Glutamatergic neuron (in vitro differentiated cells): ENCODE data around the gene ANXA3. TPM values are rescaled to one million over a fixed set of nuclear protein-coding genes. Genes with fewer than 3 reads are reported as not detected.

Experiments
- DNase-seq: peaks from one replicate; pipeline ENCODE4 v3.0.0; 2022
- H3K27ac Mint-ChIP-seq: one replicate; pipeline ENCODE4 v1.8.0; 2020; ENCODE audit warnings: mild to moderate bottlenecking, mixed read lengths, inconsistent platforms; ENCODE audit not compliant: unreplicated experiment
- H3K27me3 Mint-ChIP-seq: one replicate; pipeline ENCODE4 v1.8.0; 2020; ENCODE audit warnings: mild to moderate bottlenecking, moderate library complexity, mixed read lengths, inconsistent platforms; ENCODE audit not compliant: unreplicated experiment
- H3K36me3 Mint-ChIP-seq: one replicate; pipeline ENCODE4 v1.8.0; 2020; ENCODE audit warnings: mild to moderate bottlenecking, mixed read lengths, inconsistent platforms; ENCODE audit not compliant: unreplicated experiment
- H3K4me1 Mint-ChIP-seq: one replicate; pipeline ENCODE4 v1.8.0; 2020; ENCODE audit warnings: mild to moderate bottlenecking, low read depth, mixed read lengths, inconsistent platforms; ENCODE audit not compliant: unreplicated experiment
- H3K4me3 Mint-ChIP-seq: one replicate; pipeline ENCODE4 v1.8.0; 2020; ENCODE audit warnings: mild to moderate bottlenecking, mixed read lengths, inconsistent platforms; ENCODE audit not compliant: unreplicated experiment
- H3K9me3 Mint-ChIP-seq: one replicate; pipeline ENCODE4 v1.8.0; 2020; ENCODE audit warnings: mild to moderate bottlenecking, moderate library complexity, mixed read lengths, inconsistent platforms; ENCODE audit not compliant: unreplicated experiment
- CTCF ChIP-seq: fragments of 200-600 bp; sonication (generic); IDR thresholded peaks from one replicate; pipeline ENCODE4 v1.5.0; 2021; ENCODE audit not compliant: partially characterized antibody, unreplicated experiment
- total RNA-seq: library from RNA; stranded (reverse); fragmentation: NEBNext Ultra II Directional; extraction: Animal tissue kit (Norgen Biotek cat#: 25700); gene quantifications from one replicate; pipeline ENCODE4 v1.2.1, GENCODE V29; 2021; ENCODE audit not compliant: unreplicated experiment

The ANXA3 gene
- total RNA-seq, 1 donor from 2014 or later = not detected

GRCh38 chr4:78512357-78512920 is 39.1 kb upstream of the ANXA3 start:
- no peak for TF ChIP-seq CTCF
- no peak for DNase-seq
- no peaks in the 10 kb centered on the region for H3K36me3 Mint-ChIP-seq
- no peak overlapping the region for H3K27ac Mint-ChIP-seq
- H3K9me3 Mint-ChIP-seq = no peaks in the 10 kb centered on the region
- no peaks in the 10 kb centered on the region for H3K27me3 Mint-ChIP-seq
- H3K4me1 Mint-ChIP-seq = no peaks in the 10 kb centered on the region
- H3K4me3 Mint-ChIP-seq = no peak overlapping the region

- Mint-ChIP-seq H3K36me3 (no peaks in the 10 kb centered on the region), H3K4me1 (no peaks in the 10 kb centered on the region), H3K9me3 (no peaks in the 10 kb centered on the region), H3K27ac (no peak overlapping the region), H3K27me3 (no peaks in the 10 kb centered on the region), H3K4me3 (no peak overlapping the region)
- no peak for TF ChIP-seq CTCF
- no peak for DNase-seq
These were observed 38.1 kb upstream of the ANXA3 start for GRCh38 chr4:78513411-78513975.

GRCh38 chr4:78517050-78517652 is 34.4 kb upstream of the ANXA3 start:
- no peaks in the 10 kb centered on the region for H3K36me3 Mint-ChIP-seq
- no peak overlapping the region for H3K27ac Mint-ChIP-seq
- H3K4me1 Mint-ChIP-seq = no peaks in the 10 kb centered on the region
- DNase-seq = no peak
- no peaks in the 10 kb centered on the region for H3K9me3 Mint-ChIP-seq
- no peak overlapping the region for H3K4me3 Mint-ChIP-seq
- peak; percentile 41 for TF ChIP-seq CTCF
- no peaks in the 10 kb centered on the region for H3K27me3 Mint-ChIP-seq

- no peak for DNase-seq
These were observed 33.0 kb upstream of the ANXA3 start for GRCh38 chr4:78518561-78518960.

More at GRCh38 chr4:78518561-78518960, 33.0 kb upstream of the ANXA3 start:
- Mint-ChIP-seq H3K9me3 (no peaks in the 10 kb centered on the region), H3K27me3 (no peaks in the 10 kb centered on the region), H3K4me1 (no peaks in the 10 kb centered on the region), H3K36me3 (no peaks in the 10 kb centered on the region), H3K27ac (no peak overlapping the region), H3K4me3 (no peak overlapping the region)
- no peak for TF ChIP-seq CTCF
